Skeletal muscle satellite cell (primary cell): Measurements from ENCODE around the gene HS3ST5. TPM values are rescaled to one million over a fixed set of nuclear protein-coding genes. Genes with fewer than 3 reads are reported as not detected.

Experiments used
- H3K27me3 ChIP-seq: 2 replicates; pipeline ENCODE4 v1.7.0; 2013; ENCODE audit warnings: low read length; ENCODE audit not compliant: control insufficient read depth, insufficient read depth
- H3K36me3 ChIP-seq: 2 replicates; pipeline ENCODE4 v1.7.0; 2013; ENCODE audit warnings: mild to moderate bottlenecking, control low read depth, low read length; ENCODE audit not compliant: insufficient read depth
- H3K4me1 ChIP-seq: 2 replicates; pipeline ENCODE4 v1.7.0; 2013; ENCODE audit warnings: low read length; ENCODE audit not compliant: control insufficient read depth, insufficient read depth
- H3K4me2 ChIP-seq: 2 replicates; pipeline ENCODE4 v1.7.0; 2013; ENCODE audit warnings: mild to moderate bottlenecking, low read length
- H3K4me3 ChIP-seq: 2 replicates; pipeline ENCODE4 v1.7.0; 2013; ENCODE audit warnings: low read length
- H3K9ac ChIP-seq: 2 replicates; pipeline ENCODE4 v1.7.0; 2013; ENCODE audit warnings: mild to moderate bottlenecking, low read depth, low read length, moderate library complexity
- H3K9me3 ChIP-seq: replicated peaks from 2 replicates; pipeline ENCODE4 v1.7.0; 2013; ENCODE audit warnings: mild to moderate bottlenecking, control low read depth, low read length
- total RNA-seq: library from RNA; depleted of rRNA; stranded (reverse); fragments of >200 nt; gene quantifications from 2 replicates; pipeline ENCODE4 v1.2.3, GENCODE V29; 2012; rRNA removed

HS3ST5 gene, protein sequence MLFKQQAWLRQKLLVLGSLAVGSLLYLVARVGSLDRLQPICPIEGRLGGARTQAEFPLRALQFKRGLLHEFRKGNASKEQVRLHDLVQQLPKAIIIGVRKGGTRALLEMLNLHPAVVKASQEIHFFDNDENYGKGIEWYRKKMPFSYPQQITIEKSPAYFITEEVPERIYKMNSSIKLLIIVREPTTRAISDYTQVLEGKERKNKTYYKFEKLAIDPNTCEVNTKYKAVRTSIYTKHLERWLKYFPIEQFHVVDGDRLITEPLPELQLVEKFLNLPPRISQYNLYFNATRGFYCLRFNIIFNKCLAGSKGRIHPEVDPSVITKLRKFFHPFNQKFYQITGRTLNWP
- total RNA-seq, result not detected in 2 replicates

- peak within 1 kb of the TSS; percentile 84 for H3K4me3 ChIP-seq
- no peaks in the 10 kb centered on the region for H3K27me3 ChIP-seq
- peak within 1 kb of the TSS; percentile 100 for H3K4me2 ChIP-seq
- H3K9ac ChIP-seq, result peak within 1 kb of the TSS; percentile 74
- H3K36me3 ChIP-seq, result no peaks in the 10 kb centered on the region
- H3K4me1 ChIP-seq, result peaks cover 37% of the 10 kb centered on the region
- H3K9me3 ChIP-seq, result no peaks in the 10 kb centered on the region
These were observed at the start of gene HS3ST5 for GRCh38 chr6:114342826-114343781. TSS of gene HS3ST5 (minus strand) at chr6:114343023. CDS start at chr6:114062845, 280,178 bp downstream.

DNA sequence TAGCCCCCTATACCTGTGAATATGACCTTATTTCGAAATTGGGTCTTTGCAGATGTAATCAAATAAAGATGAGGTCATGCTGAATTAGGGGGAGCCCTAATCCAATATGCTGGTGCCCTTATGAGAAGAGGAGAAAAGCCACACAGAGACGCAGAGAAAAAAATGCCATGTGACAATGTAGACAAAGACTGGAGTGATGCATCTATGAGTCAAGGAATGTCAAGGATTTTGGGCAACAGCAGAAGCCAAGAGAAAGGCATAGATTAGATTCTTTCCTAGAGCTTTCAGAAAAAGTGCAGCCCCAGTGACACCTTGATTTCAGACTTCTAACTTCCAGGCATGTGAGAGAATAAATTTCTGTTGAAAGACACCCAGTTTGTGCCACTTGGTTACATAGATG lies 47.4 kb upstream of the HS3ST5 start:
- no peaks in the 10 kb centered on the region for H3K9me3 ChIP-seq
- no peaks in the 10 kb centered on the region for H3K27me3 ChIP-seq
- H3K9ac ChIP-seq, result no peak overlapping the region
- H3K36me3 ChIP-seq, result no peaks in the 10 kb centered on the region
- H3K4me3 ChIP-seq, result no peak overlapping the region
- H3K4me1 ChIP-seq, result peaks cover 3% of the 10 kb centered on the region
- H3K4me2 ChIP-seq, result no peak overlapping the region

DNA sequence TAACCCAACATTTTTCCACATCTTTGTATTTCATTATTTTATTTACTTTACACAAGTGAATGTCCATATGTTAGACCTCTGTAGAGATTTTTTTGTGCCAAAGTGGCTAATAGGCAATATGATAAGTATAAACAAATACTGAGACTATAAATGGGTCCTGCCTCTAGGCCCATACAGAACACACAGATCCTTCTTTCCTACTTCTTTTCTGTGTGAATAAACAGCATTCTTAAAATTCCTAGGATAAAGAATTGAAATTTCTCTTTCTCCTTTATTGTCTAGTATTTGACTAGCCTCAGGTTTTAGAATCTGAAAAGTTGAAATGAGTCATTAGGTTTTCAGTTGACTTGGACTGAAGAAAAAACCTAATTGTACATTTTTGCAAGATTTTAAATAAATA lies 46.3 kb upstream of the HS3ST5 start:
- H3K36me3 ChIP-seq, result no peaks in the 10 kb centered on the region
- H3K4me3 ChIP-seq, result no peak overlapping the region
- no peaks in the 10 kb centered on the region for H3K27me3 ChIP-seq
- H3K4me1 ChIP-seq, result peaks cover 3% of the 10 kb centered on the region
- H3K4me2 ChIP-seq, result no peak overlapping the region
- H3K9ac ChIP-seq, result no peak overlapping the region
- no peaks in the 10 kb centered on the region for H3K9me3 ChIP-seq

DNA sequence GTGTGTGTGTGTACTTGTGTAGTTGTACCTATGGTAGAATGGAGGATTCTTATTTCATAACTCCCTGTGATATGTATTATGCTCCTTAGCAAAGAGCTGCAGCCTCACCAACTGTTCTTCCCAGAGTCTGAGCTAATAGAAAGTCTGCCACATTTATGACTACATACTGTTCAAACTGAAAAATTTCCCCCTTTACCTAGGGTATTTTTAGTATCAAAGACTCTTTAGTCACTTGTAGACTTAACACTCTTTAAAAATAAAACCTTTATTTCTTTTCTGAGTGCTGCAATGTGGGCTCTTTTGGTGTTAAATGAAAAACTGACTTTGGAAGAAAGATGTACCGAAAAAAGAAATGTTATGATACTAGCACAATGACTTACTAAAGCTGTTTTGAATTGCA lies 39.6 kb upstream of the HS3ST5 start:
- H3K4me3 ChIP-seq, result no peak overlapping the region
- no peak overlapping the region for H3K4me2 ChIP-seq
- no peaks in the 10 kb centered on the region for H3K36me3 ChIP-seq
- H3K9ac ChIP-seq, result no peak overlapping the region
- H3K27me3 ChIP-seq, result no peaks in the 10 kb centered on the region
- no peaks in the 10 kb centered on the region for H3K4me1 ChIP-seq
- H3K9me3 ChIP-seq, result no peaks in the 10 kb centered on the region

DNA sequence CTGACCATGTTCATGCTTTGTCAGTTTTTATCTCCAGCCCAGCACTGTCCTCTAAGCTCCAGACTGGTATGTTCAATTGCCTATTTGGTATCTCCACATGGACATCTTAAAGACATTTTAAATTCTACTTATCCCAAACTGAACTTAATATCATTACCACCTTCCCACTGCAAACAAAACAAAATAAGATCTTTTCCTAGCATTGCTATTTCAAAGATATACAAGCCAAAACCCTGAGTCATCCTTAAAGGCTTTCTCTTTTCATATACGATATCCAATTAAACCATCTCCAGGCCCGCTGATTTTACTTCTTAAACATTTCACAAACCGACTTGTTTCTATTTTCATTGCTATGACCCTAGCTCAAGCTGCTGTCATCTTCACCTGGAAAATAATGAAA lies 35.1 kb upstream of the HS3ST5 start:
- no peaks in the 10 kb centered on the region for H3K4me1 ChIP-seq

GRCh38 chr6:114376611-114377175 lies 33.9 kb upstream of the HS3ST5 start:
- no peaks in the 10 kb centered on the region for H3K27me3 ChIP-seq
- H3K36me3 ChIP-seq, result no peaks in the 10 kb centered on the region
- no peak overlapping the region for H3K4me2 ChIP-seq
- H3K4me1 ChIP-seq, result no peaks in the 10 kb centered on the region
- H3K4me3 ChIP-seq, result no peak overlapping the region
- no peaks in the 10 kb centered on the region for H3K9me3 ChIP-seq
- H3K9ac ChIP-seq, result no peak overlapping the region

More for the DNA sequence above, 35.1 kb upstream of the HS3ST5 start:
- H3K4me2 ChIP-seq, result no peak overlapping the region
- no peaks in the 10 kb centered on the region for H3K36me3 ChIP-seq
- H3K9me3 ChIP-seq, result no peaks in the 10 kb centered on the region
- no peak overlapping the region for H3K9ac ChIP-seq
- H3K4me3 ChIP-seq, result no peak overlapping the region
- H3K27me3 ChIP-seq, result no peaks in the 10 kb centered on the region

- Histone ChIP-seq H3K4me2 (no peak overlapping the region), H3K4me1 (no peaks in the 10 kb centered on the region), H3K27me3 (no peaks in the 10 kb centered on the region), H3K9me3 (no peaks in the 10 kb centered on the region), H3K9ac (no peak overlapping the region), H3K36me3 (no peaks in the 10 kb centered on the region), H3K4me3 (no peak overlapping the region)
These were observed 32.8 kb upstream of the HS3ST5 start for GRCh38 chr6:114375541-114376192.

DNA sequence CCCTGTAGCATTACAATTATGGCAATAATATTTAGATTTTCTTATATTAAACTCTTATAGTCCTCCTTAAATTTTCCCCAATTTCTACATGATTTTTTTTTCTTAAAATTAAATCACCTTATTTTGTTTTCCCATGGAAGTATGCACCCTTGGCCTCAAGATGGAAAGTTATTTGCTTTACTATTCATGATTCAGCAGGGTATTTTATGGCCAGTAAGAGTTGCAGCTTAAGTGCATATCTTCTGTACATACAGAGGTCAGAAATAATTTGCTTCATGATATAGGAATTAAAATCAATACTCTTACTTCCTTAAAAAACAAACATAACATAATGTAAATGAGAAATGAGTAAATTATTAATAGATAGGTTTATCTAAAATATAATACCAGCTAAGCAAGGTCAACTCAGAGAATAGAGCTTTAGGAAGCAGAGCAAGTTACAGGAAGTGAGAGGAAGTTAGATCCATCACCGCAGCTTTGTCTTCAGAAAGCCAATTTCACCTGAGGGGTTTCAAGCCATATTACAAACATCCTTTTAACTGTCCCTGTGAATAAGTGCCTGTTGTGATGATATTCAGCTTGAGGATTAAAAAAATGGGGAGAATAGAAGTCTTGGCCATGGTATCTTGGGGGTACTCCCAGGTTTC lies 24.6 kb upstream of the HS3ST5 start:
- H3K4me1 ChIP-seq, result peaks cover 11% of the 10 kb centered on the region
- no peaks in the 10 kb centered on the region for H3K9me3 ChIP-seq
- no peak overlapping the region for H3K4me3 ChIP-seq
- no peaks in the 10 kb centered on the region for H3K36me3 ChIP-seq
- H3K4me2 ChIP-seq, result no peak overlapping the region
- H3K9ac ChIP-seq, result no peak overlapping the region
- H3K27me3 ChIP-seq, result no peaks in the 10 kb centered on the region

GRCh38 chr6:114366899-114367298 lies 24.1 kb upstream of the HS3ST5 start:
- H3K9me3 ChIP-seq, result no peaks in the 10 kb centered on the region
- H3K4me2 ChIP-seq, result no peak overlapping the region
- no peak overlapping the region for H3K4me3 ChIP-seq
- H3K4me1 ChIP-seq, result peaks cover 11% of the 10 kb centered on the region
- no peaks in the 10 kb centered on the region for H3K27me3 ChIP-seq
- no peaks in the 10 kb centered on the region for H3K36me3 ChIP-seq
- H3K9ac ChIP-seq, result no peak overlapping the region

DNA sequence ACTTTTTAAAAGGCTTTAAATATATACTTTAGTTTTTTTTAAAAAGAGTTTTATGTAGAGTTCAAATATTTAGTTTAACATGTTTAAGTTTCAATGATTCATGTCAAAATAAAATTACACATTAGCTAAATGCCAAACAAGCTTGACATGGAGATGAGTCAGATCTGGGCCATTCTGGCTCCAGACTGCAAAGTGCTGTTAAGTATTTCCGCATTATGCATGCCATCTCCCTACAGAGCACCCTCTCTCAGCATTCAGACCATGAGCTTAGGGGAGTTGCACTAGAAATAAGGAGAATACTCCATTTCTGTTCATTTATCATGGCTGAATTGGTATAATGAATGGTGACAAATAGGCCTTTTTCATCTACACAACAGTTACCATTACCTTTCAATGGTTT lies 21.5 kb upstream of the HS3ST5 start:
- Histone ChIP-seq H3K27me3 (no peaks in the 10 kb centered on the region), H3K4me3 (no peak overlapping the region), H3K36me3 (no peaks in the 10 kb centered on the region), H3K9me3 (no peaks in the 10 kb centered on the region), H3K4me2 (peak overlapping the region; percentile 12), H3K4me1 (peaks cover 11% of the 10 kb centered on the region), H3K9ac (no peak overlapping the region)
